Measurements from ENCODE around the gene NSUN3. TPM values are rescaled to one million over a fixed set of nuclear protein-coding genes. Genes with fewer than 3 reads are reported as not detected.

The NSUN3 gene
- polyA plus RNA-seq, 6 donors from 2014 or later: 12.0 to 17.9 (median 14.9) TPM

- Mint-ChIP-seq H3K9me3 (peaks cover 0 to 3% (median 0%) of the 10 kb centered on the region in 7 donors), H3K4me1 (no peaks in the 10 kb centered on the region), H3K36me3 (no peaks in the 10 kb centered on the region), H3K4me3 (no peak overlapping the region), H3K27me3 (peaks cover 0 to 4% (median 0%) of the 10 kb centered on the region in 3 donors), H3K27ac (no peak overlapping the region)
- DNase-seq: no peak
- ATAC-seq (ENCODE audit: low read depth in 2 of 2): no peak
These were observed 96.4 kb downstream of the NSUN3 start for GRCh38 chr3:94159062-94159828.

GRCh38 chr3:94162700-94163099 is 99.8 kb downstream of the NSUN3 start:
- DNase-seq (no peak), ATAC-seq (ENCODE audit: low read depth in 2 of 2) (no peak)
- Mint-ChIP-seq H3K4me1 (no peaks in the 10 kb centered on the region), H3K27me3 (peaks cover 0 to 4% (median 0%) of the 10 kb centered on the region in 3 donors), H3K27ac (no peak overlapping the region), H3K36me3 (no peaks in the 10 kb centered on the region), H3K9me3 (peaks cover 0 to 4% (median 0%) of the 10 kb centered on the region in 7 donors), H3K4me3 (no peak overlapping the region)

GRCh38 chr3:94167346-94167745 is 104.5 kb downstream of the NSUN3 start:
- no peak for ATAC-seq (ENCODE audit: low read depth in 2 of 2)
- no peaks in the 10 kb centered on the region for H3K4me1 Mint-ChIP-seq
- peaks cover 0 to 4% (median 0%) of the 10 kb centered on the region in 7 donors for H3K9me3 Mint-ChIP-seq

GRCh38 chr3:94167796-94168195 is 104.9 kb downstream of the NSUN3 start:
- DNase-seq: no peak
- no peak for ATAC-seq (ENCODE audit: low read depth in 2 of 2)
- no peak overlapping the region for H3K4me3 Mint-ChIP-seq
- no peaks in the 10 kb centered on the region for H3K36me3 Mint-ChIP-seq
- H3K27ac Mint-ChIP-seq: no peak overlapping the region
- H3K9me3 Mint-ChIP-seq: peaks cover 0 to 4% (median 0%) of the 10 kb centered on the region in 7 donors
- H3K4me1 Mint-ChIP-seq: no peaks in the 10 kb centered on the region
- no peaks in the 10 kb centered on the region for H3K27me3 Mint-ChIP-seq

More at GRCh38 chr3:94167346-94167745, 104.5 kb downstream of the NSUN3 start:
- Mint-ChIP-seq H3K36me3 (no peaks in the 10 kb centered on the region), H3K4me3 (no peak overlapping the region), H3K27me3 (no peaks in the 10 kb centered on the region), H3K27ac (no peak overlapping the region)
- DNase-seq: no peak

GRCh38 chr3:94171954-94172353 is 109.1 kb downstream of the NSUN3 start:
- DNase-seq (no peak), ATAC-seq (ENCODE audit: low read depth in 2 of 2) (no peak)
- peaks cover 0 to 2% (median 0%) of the 10 kb centered on the region in 7 donors for H3K9me3 Mint-ChIP-seq
- H3K4me3 Mint-ChIP-seq: no peak overlapping the region
- peaks cover 0 to 5% (median 0%) of the 10 kb centered on the region in 3 donors for H3K27me3 Mint-ChIP-seq
- no peaks in the 10 kb centered on the region for H3K4me1 Mint-ChIP-seq
- H3K36me3 Mint-ChIP-seq: no peaks in the 10 kb centered on the region
- no peak overlapping the region for H3K27ac Mint-ChIP-seq

- H3K27ac Mint-ChIP-seq: no peak overlapping the region
- H3K4me1 Mint-ChIP-seq: no peaks in the 10 kb centered on the region
- H3K36me3 Mint-ChIP-seq: no peaks in the 10 kb centered on the region
- DNase-seq (no peak), ATAC-seq (ENCODE audit: low read depth in 2 of 2) (no peak)
- H3K27me3 Mint-ChIP-seq: peaks cover 0 to 5% (median 0%) of the 10 kb centered on the region in 3 donors
- peaks cover 0 to 2% (median 0%) of the 10 kb centered on the region in 7 donors for H3K9me3 Mint-ChIP-seq
- H3K4me3 Mint-ChIP-seq: no peak overlapping the region
These were observed 109.9 kb downstream of the NSUN3 start for GRCh38 chr3:94172695-94173310.

GRCh38 chr3:94173673-94174434 is 111.0 kb downstream of the NSUN3 start:
- H3K4me1 Mint-ChIP-seq: no peaks in the 10 kb centered on the region
- H3K36me3 Mint-ChIP-seq: no peaks in the 10 kb centered on the region
- H3K9me3 Mint-ChIP-seq: peaks cover 0 to 2% (median 0%) of the 10 kb centered on the region in 7 donors
- H3K27me3 Mint-ChIP-seq: peaks cover 0 to 6% (median 0%) of the 10 kb centered on the region in 3 donors
- ATAC-seq (ENCODE audit: low read depth in 2 of 2) (no peak), DNase-seq (no peak)
- H3K4me3 Mint-ChIP-seq: no peak overlapping the region
- H3K27ac Mint-ChIP-seq: no peak overlapping the region

GRCh38 chr3:94175677-94176076 is 112.8 kb downstream of the NSUN3 start:
- no peak for ATAC-seq (ENCODE audit: low read depth in 2 of 2)
- Mint-ChIP-seq H3K4me1 (no peaks in the 10 kb centered on the region), H3K9me3 (peaks cover 0 to 2% (median 0%) of the 10 kb centered on the region in 7 donors)

GRCh38 chr3:94176988-94177745 is 114.3 kb downstream of the NSUN3 start:
- H3K4me1 Mint-ChIP-seq: no peaks in the 10 kb centered on the region
- H3K9me3 Mint-ChIP-seq: peaks cover 0 to 3% (median 0%) of the 10 kb centered on the region in 7 donors
- peaks cover 0 to 9% (median 0%) of the 10 kb centered on the region in 3 donors for H3K27me3 Mint-ChIP-seq
- H3K27ac Mint-ChIP-seq: no peak overlapping the region
- DNase-seq (no peak), ATAC-seq (ENCODE audit: low read depth in 2 of 2) (no peak)
- no peaks in the 10 kb centered on the region for H3K36me3 Mint-ChIP-seq
- no peak overlapping the region for H3K4me3 Mint-ChIP-seq

More at GRCh38 chr3:94175677-94176076, 112.8 kb downstream of the NSUN3 start:
- no peak overlapping the region for H3K4me3 Mint-ChIP-seq
- peaks cover 0 to 9% (median 0%) of the 10 kb centered on the region in 3 donors for H3K27me3 Mint-ChIP-seq
- no peak overlapping the region for H3K27ac Mint-ChIP-seq
- H3K36me3 Mint-ChIP-seq: no peaks in the 10 kb centered on the region
- no peak for DNase-seq

Other genes with a start within 250 kb of the NSUN3 start
- under 1 TPM in 4 of 6 donors, not detected in 2; 0.31 to 0.68 (median 0.43) TPM for gene PROS1, start 89.2 kb upstream of the NSUN3 start, polyA plus RNA-seq (ENCODE audit: low read depth in 6 of 6)
- 10 to 100 TPM in 2 of 6 donors, 1 to 10 TPM in 4; 4.4 to 13.8 (median 7.4) TPM for gene ARL13B, start 82.9 kb upstream of the NSUN3 start, polyA plus RNA-seq (ENCODE audit: low read depth in 6 of 6)
- gene STX19, start 34.5 kb upstream of the NSUN3 start, polyA plus RNA-seq (ENCODE audit: low read depth in 6 of 6): not detected
- 1 to 10 TPM; 1.8 to 4.6 (median 3.1) TPM for gene DHFR2, start 145 bp upstream of the NSUN3 start, polyA plus RNA-seq (ENCODE audit: low read depth in 6 of 6)

All from naive B cell (primary cell).